GM10847 (cell line): ENCODE data around the gene BANF2.

Experiments used
- POLR2A ChIP-seq: IDR thresholded peaks from 2 replicates; pipeline ENCODE4 v1.6.1; 2011; ENCODE audit not compliant: insufficient read length; ENCODE audit errors: extremely low read depth

Gene BANF2

DNA sequence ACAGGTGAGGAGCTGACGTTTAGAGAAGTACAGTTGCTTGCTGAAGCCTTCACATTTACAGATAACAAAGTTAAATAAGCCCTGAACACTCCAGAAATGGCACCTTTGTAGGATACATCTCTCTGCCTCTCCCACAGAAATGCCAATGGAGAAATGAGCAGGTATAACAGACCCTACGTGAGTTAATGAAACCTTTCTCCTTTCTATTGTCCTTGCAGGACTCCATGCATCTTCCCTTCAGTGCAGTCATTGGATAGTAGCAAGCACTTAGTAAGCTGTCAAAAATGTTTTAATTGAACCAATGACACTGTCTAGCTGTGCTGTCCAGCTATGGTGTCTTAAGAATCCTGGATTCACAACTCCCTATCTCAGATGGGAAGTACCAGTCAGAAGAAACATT, 9.6 kb upstream of the BANF2 start:
- no peak for TF ChIP-seq POLR2A

DNA sequence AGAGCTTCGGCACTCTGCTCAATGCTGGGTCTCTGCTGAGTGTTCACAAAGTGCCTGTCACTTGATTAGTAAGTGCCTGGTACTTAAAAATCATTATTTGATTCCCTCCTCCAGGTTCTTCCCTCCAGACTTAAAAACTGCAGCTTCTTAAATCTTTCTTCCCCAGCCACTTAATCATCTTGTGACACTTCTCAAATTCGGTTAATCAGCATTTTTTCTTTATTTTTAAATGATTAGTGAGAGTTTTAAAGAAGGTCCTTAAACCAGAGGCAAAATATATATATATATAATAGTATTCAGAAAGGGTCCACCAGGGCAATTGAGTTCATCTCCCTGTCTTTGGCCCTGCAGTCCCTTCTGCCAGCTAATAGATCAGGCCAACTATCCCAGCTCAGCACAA, 8.0 kb upstream of the BANF2 start:
- no peak for TF ChIP-seq POLR2A

DNA sequence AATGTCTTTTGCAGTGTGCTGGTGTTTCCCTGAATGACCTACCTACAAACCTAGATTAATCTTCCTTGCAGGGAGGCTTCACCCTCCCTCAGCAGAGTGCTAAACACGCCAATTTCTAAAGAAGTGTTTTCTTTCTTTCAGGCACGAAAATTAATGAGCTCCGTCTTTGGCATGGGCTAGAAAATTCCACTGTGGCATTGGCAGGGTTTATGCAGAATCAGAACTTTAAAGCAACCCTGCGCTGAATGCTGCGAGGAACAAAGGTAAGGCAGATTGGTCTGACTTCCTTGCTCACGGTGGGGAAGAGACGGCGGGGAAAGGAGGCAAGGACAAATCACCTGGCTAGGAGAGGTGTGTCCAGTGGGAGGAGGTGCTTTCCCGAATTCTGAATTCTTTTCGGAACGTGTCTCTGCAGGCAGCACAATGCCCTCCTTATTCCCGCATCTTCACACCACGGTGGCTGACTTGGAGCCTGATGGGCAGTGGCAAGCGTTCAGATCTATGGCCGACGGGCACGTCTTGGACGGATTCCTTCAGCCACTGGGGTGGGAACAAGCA, 6.2 kb upstream of the BANF2 start:
- no peak for TF ChIP-seq POLR2A

DNA sequence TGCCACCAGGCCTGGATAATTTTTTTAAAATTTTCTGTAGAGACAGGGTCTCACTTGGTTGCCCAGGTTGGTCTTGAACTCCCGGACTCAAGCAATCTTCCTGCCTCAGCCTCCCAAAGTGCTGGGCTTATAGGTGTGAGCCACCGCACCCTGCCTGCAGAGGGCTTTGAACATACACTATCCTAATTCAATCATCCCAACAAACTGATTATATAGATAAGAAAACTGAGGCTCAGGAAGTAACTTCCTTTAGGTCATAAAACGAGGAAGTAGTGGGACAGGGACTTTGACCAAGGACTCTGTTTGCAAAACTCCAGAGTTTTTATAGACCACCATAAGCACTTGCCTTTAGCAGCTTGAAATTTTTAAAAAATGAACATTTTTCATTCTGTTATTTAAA, 5.0 kb upstream of the BANF2 start:
- no peak for TF ChIP-seq POLR2A

DNA sequence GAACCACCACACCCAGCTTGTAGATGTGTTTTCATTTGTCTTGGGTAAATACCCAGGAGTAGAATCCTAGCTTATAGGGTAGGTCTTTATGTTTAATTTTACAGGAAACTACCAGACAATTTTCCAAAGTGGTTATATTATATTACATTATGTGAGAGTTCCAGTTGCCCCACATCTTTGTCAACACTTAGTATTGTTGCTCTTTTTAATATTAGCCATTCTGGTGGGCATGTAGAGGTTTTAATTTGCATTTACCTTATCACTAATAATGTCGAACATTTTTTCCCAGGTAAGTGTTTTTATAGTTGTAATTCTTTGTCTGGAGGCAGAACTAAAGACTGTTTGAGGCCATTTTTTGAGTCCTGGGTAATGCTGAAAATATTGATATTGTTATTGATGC, 3.5 kb upstream of the BANF2 start:
- no peak for TF ChIP-seq POLR2A

DNA sequence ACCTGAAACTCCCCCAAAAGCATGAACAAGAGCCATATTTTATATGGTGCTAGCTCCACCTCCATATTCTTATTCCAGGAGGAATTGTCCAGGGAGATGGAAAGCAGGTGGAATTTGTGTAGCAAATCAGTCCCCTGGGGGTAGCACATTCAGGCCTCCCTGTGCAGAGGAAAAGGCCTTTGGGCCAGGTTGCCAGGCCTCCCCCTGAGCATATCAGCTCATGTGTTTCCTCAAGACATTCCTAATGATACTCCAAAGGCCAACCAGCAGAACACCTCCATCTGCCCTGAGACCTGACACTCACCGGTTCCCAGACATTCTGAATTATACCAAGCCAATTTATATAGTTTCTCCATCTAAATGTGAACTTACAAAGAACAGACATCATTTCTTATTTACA, 2.6 kb upstream of the BANF2 start:
- TF ChIP-seq POLR2A = no peak

DNA sequence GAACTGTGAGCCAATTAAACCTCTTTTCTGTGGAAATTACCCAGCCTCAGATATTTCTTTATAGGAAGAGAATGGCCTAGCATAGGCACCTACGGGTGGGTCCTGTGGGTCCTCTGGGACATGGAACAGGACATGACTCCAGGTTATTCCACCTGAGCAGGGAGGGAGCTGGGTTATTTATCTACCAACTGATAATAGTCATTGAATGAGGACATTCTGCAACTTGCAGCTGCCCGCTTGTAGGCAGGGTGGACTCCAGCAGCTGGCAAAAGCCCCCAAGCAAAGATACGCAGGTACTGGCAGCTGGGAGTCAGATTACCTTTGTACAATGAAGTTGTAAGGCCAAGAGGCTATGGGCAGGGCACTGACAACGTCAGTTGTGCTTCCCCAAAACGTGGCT, 1.4 kb upstream of the BANF2 start:
- no peak for TF ChIP-seq POLR2A

DNA sequence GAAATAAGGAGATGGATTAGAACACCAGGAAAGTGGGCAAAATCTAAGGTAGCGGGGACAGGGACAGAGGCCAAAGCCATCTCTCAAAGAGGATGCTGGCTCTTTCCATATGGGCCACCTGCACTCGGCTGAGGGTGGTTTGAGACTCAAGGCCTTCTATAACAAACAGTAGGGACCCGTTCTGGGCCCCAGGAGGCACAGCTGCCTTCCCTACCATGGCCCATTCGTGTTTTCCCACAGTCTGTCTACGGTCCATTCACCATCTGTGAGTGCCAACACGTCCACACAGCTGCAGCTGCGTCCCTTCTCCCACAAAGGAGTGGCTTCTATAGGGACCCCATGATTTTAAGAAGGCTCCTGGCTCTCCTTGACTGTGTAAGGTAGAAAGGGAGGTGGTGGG, 871 bp downstream of the BANF2 start:
- TF ChIP-seq POLR2A = no peak

DNA sequence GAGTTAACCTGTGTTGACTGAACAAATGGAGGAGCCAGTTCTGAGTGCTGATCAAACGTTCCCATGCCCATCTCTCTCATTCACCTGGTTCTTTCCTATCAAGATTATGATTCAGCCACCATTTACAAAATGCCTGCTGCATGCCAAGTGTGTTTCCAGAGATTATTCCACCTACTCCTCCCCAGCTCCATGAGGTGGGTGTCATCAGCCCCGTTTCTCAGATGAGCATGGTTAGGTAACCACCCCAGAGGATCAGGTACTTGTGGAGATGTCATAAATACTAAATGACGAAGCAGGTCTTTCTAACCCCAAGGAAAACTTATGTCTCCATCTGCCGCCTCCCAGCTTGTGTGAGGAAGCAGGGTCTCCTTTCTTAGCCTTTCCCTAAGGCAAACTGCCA, 2.1 kb downstream of the BANF2 start:
- no peak for TF ChIP-seq POLR2A

DNA sequence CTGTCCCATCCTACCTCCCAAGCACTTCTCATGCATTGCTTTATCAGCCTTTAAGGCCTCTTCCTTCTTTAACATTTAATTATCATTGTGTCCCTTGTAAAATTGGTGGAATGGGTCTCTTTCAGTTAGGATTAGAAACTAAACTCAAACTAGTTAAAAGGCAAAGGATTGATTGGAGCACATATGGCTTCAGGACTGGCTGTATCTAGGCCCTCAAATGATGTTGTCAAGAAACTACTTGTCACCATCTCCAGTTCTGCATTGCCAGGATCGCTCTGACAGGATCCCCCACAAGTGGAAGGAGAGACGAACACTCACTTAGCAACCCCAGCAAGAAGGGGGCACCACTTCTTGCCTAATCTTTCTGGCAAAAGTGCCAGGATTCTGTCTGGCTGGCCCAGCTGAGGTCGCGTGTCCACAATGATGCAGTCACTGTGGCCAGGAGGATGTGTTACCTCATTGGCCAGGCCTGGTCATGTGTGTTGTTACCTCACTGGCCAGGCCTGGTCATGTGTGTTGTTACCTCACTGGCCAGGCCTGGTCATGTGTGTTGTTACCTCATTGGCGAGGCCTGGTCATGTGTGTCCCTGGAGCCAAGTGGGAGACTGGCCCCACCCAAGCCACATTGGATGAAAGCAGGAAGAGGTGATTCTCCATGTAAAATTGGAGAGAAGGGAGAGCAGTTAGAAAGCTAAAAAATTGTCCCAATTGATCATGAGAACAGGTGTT, 5.0 kb downstream of the BANF2 start:
- TF ChIP-seq POLR2A = no peak

DNA sequence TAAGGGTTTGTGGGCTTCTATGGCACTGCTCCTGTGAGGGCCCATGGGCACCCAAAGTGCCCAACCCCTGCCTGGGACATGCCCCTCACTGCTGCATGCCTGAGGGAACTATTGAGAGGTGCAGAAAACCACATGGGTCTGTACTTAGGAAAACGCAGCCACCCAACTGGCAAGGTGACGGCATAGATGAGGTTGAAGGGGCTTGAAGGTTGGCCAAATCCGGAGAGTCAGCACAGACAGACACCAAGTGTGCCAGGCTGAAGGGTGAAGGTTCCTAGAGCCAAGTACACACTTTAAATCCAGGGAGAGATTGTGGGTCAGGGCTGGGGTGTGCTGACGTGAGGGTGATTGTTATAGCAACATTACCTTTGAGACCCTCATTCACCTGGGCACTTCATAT, 6.2 kb downstream of the BANF2 start:
- no peak for TF ChIP-seq POLR2A

DNA sequence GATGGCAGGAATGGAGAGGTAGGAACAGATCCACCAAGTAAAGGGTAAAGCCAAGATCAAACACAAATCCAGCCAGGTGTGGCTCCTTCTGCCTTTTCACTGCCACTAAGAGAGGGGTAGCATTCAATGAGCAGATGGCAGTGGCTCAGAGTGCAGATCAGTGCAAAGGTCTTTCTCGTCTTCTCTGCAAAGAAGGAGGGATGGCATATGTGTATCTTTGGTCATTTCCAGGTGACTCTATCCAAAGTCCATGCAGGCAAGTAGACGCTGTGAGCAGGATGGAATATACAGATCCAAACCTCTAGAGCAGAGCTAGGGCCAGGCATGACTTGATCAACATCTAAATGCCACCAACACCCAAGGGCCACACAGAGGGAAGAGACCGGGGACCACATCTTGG, 6.9 kb downstream of the BANF2 start:
- no peak for TF ChIP-seq POLR2A

DNA sequence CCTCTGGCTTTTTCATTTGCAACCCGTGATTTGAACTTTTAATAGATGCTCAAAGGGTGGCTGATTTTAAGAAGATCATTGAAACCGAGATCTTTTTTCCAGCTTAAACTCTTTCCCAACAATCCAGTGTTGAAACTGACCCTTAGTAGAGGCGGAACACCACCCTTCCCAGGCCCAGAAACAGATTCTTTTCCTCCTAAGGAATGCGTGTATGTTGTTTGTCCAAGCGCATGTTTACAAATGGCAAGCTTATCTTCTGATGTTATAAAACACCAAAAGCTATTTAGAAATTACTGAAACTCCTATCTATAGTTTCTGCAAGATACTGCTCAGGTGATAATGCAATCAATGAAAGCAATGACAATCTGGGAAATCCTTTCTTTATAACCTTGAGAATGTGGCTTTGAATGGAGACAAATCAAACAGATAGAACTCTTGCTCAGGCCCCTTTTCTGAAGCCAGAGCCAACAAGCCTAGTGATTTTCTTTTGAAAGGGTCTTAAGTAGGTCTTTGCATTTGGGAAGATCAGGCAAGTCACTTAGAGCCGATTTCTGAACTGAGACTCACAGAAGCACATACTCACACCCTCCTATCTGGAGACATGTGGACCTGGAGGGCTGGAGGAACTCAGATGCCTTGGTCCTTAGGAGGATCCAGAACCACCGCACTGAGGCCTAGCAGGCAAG, 9.1 kb downstream of the BANF2 start:
- TF ChIP-seq POLR2A = no peak

DNA sequence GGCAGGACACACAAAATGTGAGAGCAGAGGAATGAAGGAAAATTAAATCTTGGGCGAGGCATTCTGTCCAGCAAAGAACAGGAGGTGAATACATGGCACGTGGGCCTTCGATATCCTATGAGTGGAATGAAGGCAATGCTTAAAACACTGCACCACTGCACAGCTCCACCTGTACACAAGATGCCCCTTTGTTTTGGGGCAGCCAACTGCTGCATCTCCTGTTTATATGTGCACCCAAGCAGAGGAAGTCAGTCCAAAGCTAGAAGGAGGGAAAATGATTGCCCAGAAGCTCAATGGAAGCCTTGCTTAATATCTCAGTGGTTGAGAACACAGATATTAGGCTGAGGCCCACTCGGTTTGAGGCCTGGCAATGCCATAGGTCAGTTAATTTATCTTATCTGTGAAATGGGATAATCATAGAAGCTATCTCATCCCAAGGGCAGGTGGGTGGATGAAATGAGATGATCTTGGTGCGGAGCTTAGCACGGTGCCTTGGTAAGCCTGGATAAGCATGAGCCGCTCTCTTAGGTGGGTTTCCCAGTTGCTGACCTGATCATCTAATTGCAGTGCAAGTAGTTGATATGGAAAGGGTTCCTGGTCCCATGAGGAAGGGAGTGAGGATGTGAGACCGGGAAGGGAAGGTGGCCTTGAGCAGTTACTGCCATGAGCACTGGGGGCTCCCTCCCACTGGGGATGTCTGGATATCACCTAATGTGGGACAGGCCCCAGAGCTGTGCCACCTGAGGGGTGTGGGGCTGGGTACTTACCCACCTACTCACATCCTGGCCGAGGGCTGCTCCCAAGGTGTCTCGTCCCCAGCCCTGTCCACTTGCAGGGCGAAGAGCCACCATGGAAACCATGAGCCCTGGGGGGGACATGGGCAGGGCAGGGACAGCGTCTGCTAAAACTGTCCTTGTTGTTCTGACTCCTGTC, 9.9 kb downstream of the BANF2 start:
- no peak for TF ChIP-seq POLR2A
